ENCODE data around the gene CEP162. TPM values are rescaled to one million over a fixed set of nuclear protein-coding genes. Genes with fewer than 3 reads are reported as not detected.
"Not testable (repeated sequence)": the region's sequence is repeated elsewhere in the genome, so short reads cannot be mapped to it uniquely, and the experiment has no call there.

CEP162 gene
- polyA plus RNA-seq, 3 donors = 2.3 to 5.5 (median 2.4) TPM

DNA sequence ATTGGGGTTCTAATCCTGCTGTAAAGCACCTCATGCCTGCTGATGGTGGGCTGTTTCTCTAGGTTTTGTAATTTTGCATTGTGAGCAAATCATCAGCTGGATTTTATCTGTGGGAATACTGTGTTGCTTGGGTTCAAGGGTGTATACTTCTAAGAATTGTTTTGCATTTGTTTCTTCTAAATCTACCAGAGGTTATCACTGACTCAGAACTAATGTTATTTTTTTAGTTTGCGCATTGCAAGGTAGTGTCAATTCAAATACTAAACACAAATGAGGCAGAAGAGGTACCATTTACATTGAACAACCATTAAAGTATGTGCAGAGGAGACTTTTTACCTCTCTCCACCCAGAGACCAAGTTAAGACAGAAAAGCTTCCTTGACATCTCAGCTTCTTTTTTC is 60.0 kb downstream of the CEP162 start:
- 94 to 100% (median 97%) methylated on average over 1 of the region's 1 CpG for WGBS, 3 donors
- no peak overlapping the region for H3K27ac ChIP-seq (ENCODE audit: low read depth, low read length)

GRCh38 chr6:84166395-84166794 is 61.0 kb downstream of the CEP162 start:
- no peak overlapping the region for H3K27ac ChIP-seq (ENCODE audit: low read depth, low read length)

- WGBS, 3 donors = 99 to 100% (median 100%) methylated on average over 3 of the region's 3 CpGs
Measured at GRCh38 chr6:84164328-84164727, 63.1 kb downstream of the CEP162 start.

DNA sequence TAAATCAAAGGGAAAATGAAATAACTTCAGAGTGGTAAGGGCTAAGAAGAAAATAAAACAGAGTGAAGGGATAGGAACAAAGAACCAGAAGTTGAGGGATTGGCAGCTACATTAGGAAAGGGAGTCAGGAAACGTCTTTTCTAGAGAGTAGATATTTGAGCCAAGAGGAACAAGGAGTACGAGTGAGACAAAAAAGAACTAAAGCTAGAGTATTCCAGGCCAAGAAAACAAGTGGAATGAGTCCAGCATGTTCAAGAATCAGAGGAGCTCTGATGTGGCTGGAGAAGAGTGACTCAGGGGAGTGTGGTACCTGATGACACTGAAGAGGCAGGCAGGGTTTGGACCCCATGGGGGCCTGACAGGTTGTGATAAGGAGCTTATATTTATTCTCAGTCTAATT is 66.3 kb downstream of the CEP162 start:
- H3K27ac ChIP-seq (ENCODE audit: low read depth, low read length) = no peak overlapping the region
- 48 to 79% (median 52%) methylated on average over 2 of the region's 2 CpGs for WGBS, 3 donors

More at GRCh38 chr6:84164328-84164727, 63.1 kb downstream of the CEP162 start:
- not testable (repeated sequence) for H3K27ac ChIP-seq (ENCODE audit: low read depth, low read length)

DNA sequence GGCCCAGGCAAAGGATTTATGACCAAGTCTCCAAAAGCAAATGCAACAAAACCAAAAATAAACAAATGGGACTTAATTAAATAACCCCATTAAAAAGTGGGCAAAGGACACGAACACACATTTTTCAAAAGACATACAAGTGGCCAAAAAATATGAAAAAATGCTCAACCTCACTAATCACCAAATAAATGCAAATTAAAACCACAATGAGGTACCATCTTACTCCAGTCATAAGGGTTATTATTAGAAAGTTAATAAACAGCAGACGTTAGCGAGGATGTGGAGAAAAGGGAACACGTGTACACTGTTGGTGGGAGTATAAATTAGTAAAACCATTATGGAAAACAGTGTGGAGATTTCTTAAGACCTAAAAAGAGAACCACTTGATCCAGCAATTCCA is 71.1 kb downstream of the CEP162 start:
- H3K27ac ChIP-seq (ENCODE audit: low read depth, low read length) = no peak overlapping the region
- 88 to 93% (median 92%) methylated on average over 4 of the region's 4 CpGs for WGBS, 3 donors

DNA sequence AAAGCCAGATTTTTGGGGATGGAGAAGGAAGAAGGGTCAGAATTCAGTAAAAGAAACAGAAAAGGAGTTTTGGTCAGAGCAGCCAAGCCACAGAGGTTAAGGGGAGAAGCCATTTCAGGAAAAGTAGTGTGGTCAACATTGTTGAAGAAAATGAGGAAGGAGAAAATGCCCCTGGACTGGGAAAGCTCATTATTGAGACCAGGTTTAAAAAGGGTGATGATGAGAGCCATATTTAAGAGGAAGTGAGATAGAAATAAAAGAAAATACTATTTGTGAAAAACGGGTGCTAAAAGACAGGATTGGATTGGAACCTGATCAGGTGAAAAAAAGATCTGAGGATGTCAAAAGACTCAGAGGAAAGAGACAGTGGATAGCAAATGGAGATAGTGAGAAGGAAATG is 75.8 kb downstream of the CEP162 start:
- 76 to 79% (median 76%) methylated on average over 1 of the region's 1 CpG for WGBS, 3 donors
- no peak overlapping the region for H3K27ac ChIP-seq (ENCODE audit: low read depth, low read length)

DNA sequence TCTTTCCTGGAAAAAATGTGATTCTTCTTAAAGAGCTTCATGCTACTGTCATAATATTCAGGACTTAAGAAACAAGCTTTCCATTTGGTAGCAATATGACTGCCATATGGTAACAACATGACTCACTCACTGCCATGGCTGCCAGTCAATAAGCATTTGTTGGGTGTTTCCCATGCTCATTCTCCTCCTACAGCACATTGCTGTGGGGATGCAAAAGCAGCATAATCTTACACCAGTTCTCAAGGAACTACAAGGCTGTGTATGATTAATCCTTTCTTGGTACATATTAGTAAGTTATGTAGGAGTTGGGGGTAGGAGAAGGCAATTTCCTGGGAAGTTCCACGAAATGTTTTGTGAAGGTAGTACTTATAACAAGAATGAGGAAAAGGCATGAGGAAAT is 76.7 kb downstream of the CEP162 start:
- no peak overlapping the region for H3K27ac ChIP-seq (ENCODE audit: low read depth, low read length)
- 94 to 96% (median 95%) methylated on average over 1 of the region's 1 CpG for WGBS, 3 donors

DNA sequence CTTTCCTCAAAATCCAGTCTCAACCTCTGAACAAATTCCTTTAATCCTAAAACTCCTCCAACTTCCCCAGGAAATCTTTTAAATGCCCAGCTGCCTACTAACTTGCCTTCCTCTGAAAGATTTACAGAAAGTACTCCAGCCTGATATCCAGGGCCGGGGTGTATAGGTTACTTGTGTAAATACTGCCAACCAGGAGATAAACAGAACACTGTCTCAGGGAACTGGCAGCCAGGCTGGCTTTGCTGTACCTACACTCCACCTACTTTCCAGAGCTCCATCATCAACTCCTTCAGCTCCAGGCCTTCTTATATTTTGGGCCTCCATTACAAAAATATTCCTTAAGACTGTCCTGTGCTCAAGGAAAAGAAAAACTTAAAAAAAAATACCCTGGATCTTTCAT is 85.9 kb downstream of the CEP162 start:
- H3K27ac ChIP-seq (ENCODE audit: low read depth, low read length) = no peak overlapping the region
- 53 to 76% (median 66%) methylated on average over 1 of the region's 1 CpG for WGBS, 3 donors

DNA sequence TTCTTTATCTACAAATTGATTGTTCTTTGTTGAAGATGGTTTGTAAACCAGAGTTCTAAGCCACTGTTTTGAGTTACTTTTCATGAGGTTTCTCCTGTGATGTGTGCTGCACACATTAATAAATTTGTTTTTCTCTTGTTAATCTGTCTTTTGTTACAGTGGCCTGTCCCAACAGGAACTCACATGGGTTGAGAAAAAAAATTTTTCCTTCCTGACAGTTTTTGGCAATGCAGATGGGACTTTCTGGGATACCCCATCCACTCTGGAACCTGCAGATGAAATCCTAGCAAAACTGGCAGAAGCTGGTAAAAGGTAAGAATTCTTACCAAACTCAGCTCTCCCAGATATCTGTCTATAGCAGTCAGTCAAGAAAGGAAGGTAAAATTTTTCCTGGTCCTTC is 88.1 kb downstream of the CEP162 start:
- no peak overlapping the region for H3K27ac ChIP-seq (ENCODE audit: low read depth, low read length)

DNA sequence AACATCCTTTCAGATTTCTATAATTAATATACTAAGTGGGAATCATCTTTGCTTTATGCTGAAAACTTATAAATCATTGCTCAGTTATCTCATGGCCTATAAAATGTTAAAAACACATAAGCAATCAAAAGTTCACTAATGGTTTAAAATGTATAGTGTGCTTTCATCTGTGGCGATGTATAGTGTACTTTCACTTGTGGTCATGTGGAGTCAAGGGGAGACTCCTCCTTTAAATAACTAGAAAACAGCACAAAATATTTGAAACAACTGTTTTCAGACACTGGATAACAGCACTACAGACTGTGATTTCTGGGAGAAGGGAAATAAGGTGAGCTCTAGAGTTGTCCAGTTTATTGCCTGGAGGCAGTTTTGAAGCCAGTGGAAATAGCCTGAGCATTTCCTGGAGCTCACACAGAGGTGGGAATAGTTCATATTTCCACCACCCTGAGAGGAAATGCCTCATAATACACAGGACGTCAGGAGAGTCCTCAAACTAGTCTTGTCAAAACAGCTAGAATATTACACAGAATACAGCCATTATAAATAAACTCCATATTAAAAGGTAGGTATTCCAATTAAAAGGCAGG is 89.4 kb downstream of the CEP162 start:
- WGBS, 3 donors = 72 to 83% (median 79%) methylated on average over 2 of the region's 2 CpGs

DNA sequence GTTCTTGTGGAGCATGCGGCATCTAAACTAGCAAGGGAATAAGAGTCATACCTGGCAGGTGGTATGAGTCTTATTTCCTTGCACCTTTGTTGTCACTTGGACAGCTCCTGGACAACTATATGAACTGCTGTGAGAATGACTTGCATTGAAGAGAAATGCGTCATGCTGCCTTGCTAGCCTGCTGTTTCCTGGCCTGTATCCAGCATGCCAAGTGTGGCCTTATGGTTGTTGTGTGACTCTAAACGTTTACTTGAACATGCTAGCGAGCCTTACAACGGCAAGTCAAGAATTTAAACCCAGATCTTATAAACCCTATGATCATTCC is 90.4 kb downstream of the CEP162 start:
- no peak overlapping the region for H3K27ac ChIP-seq (ENCODE audit: low read depth, low read length)
- WGBS, 3 donors = 82 to 93% (median 90%) methylated on average over 5 of the region's 5 CpGs

More for the DNA sequence above, 89.4 kb downstream of the CEP162 start:
- H3K27ac ChIP-seq (ENCODE audit: low read depth, low read length) = no peak overlapping the region

DNA sequence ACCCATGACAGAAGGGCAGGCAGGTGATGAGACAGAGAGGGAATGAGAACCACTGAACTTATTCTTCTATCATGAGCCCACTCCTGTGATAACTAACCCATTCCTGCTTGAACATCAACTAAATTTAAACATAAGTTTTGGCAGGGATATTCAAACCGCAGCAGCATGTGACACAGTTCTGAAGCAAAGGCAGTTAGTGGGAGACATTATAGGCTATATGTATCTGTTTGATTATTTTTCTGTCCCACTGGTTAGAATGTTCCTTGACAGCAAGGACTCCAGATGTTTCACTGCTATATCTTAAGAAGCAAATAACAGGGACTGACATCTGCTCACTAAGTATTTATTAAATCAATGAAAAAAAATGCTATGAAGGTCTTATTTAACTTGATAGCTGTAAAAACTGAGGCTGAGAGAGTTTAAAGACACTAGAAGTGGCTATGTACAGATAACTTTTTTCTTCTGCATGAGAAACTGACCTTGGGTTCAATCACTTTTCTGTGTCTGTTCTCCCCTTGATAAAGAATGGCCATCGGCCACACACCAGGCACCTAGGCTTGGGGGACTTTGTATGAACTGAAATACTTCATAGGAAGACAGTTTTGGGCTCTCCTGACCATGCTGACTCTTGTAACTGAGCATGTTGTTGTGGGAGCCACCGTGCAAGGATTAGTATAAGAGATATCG is 90.9 kb downstream of the CEP162 start:
- 90 to 97% (median 95%) methylated on average over 4 of the region's 4 CpGs for WGBS, 3 donors
- no peak overlapping the region for H3K27ac ChIP-seq (ENCODE audit: low read depth, low read length)

DNA sequence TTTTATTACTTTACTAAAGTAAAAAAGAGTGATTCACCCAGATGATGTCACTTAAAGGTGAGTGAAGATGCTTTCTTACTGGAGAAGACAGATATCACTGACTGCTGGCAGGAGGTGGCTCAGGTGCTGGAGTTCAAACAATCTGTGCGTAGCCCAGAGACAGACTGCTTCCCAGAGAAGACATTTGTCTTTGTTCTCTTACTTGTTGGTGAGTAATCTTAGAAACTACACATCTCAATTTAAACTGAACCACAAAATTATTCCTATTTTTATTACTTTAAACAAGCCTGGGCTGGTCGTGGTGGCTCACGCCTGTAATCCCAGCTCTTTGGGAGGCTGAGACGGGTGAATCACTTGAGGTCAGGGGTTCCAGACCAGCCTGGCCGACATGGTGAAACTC is 92.2 kb downstream of the CEP162 start:
- WGBS, 3 donors = 98 to 99% (median 98%) methylated on average over 5 of the region's 5 CpGs
- no peak overlapping the region for H3K27ac ChIP-seq (ENCODE audit: low read depth, low read length)

- 89 to 97% (median 96%) methylated on average over 9 of the region's 9 CpGs for WGBS, 3 donors
Measured at GRCh38 chr6:84133385-84133784, 94.1 kb downstream of the CEP162 start.

GRCh38 chr6:84129588-84129987 is 97.9 kb downstream of the CEP162 start:
- WGBS, 3 donors = 80 to 94% (median 89%) methylated on average over 1 of the region's 1 CpG
- not testable (repeated sequence) for H3K27ac ChIP-seq (ENCODE audit: low read depth, low read length)

More at GRCh38 chr6:84133385-84133784, 94.1 kb downstream of the CEP162 start:
- H3K27ac ChIP-seq (ENCODE audit: low read depth, low read length) = not testable (repeated sequence)

GRCh38 chr6:84123186-84123585 is 104.3 kb downstream of the CEP162 start:
- WGBS, 3 donors = 92 to 96% (median 93%) methylated on average over 2 of the region's 2 CpGs

GRCh38 chr6:84119277-84119676 is 108.2 kb downstream of the CEP162 start:
- no peak overlapping the region for H3K27ac ChIP-seq (ENCODE audit: low read depth, low read length)

More at GRCh38 chr6:84123186-84123585, 104.3 kb downstream of the CEP162 start:
- H3K27ac ChIP-seq (ENCODE audit: low read depth, low read length) = no peak overlapping the region

DNA sequence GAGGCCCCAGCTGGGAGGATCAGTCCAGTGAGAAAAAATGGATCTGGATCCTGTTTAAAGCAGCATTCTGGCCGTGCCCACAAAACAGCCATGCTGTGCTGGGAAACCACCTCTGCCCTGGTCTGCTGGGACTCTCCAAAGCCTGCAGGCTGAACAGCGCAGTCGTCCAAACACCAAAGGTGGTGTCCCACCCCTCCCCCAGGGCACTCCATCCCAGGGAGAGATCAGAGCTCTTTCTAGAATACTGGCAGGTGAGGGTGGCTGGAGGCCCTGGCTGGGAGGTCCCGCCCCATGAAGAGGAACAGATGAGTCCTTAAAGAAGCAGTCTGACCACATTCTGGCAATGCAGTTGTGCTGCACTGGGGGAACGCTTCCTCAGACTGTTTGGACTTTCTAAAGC is 109.3 kb downstream of the CEP162 start:
- 67 to 92% (median 86%) methylated on average over 5 of the region's 5 CpGs for WGBS, 3 donors
- H3K27ac ChIP-seq (ENCODE audit: low read depth, low read length) = no peak overlapping the region

DNA sequence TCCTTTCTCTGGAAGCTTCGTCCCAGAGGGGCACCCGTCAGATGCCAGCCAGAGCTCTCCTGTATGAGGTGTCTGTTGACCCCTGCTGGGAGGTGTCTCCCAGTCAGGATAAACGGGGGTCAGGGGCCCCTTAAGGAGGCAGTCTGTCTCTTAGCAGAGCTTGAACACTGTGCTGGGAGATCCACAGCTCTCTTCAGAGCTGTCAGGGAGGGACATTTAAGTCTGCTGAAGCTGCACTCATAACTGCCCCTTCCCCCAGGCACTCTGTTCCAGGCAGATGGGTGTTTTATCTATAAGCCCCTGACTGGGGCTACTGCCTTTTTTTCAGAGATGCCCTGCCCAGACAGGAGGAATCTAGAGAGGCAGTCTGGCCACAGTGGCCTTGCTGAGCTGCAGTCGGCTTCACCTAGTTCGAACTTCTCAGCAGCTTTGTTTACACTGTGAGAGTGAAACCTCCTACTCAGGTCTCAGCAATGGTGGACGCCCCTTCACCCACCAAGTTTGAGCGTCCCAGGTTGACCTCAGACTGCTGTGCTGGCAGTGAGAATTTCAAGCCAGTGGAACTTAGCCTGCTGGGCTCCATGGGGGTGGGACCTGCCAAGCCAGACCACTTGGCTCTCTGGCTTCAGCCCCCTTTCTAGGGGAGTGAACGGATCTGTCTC is 112.4 kb downstream of the CEP162 start:
- WGBS, 3 donors = 62 to 78% (median 72%) methylated on average over 8 of the region's 8 CpGs
- not testable (repeated sequence) for H3K27ac ChIP-seq (ENCODE audit: low read depth, low read length)

GRCh38 chr6:84111351-84111750 is 116.1 kb downstream of the CEP162 start:
- not testable (repeated sequence) for H3K27ac ChIP-seq (ENCODE audit: low read depth, low read length)
- 39 to 59% (median 47%) methylated on average over 1 of the region's 1 CpG for WGBS, 3 donors
